Vagina (tissue), 2 donors: ENCODE results near the gene SYT12.

ENCODE experiments used
- POLR2A ChIP-seq, 2 donors: fragments of 450-650 bp; IDR thresholded peaks; one replicate each; pipeline ENCODE4 v1.6.1; 2017; ENCODE audit warnings: antibody characterized with exemption in 2 of 2, mild to moderate bottlenecking in 2 of 2, moderate library complexity in 2 of 2
- POLR2AphosphoS5 ChIP-seq, 2 donors: sonication (generic); formaldehyde crosslinking; IDR thresholded peaks; one replicate each; pipeline ENCODE4 v1.9.0; 2017; ENCODE audit warnings: antibody characterized with exemption in 2 of 2, mild to moderate bottlenecking in 2 of 2, low read depth in 1 of 2; ENCODE audit not compliant: insufficient read depth in 1 of 2
- TF ChIP-seq, protein P1 (sequence below), 3 experiments: fragments of 450-650 bp in 2 of 3; fragments of 200-600 bp in 1 of 3; sonication (generic) in 1 of 3; IDR thresholded peaks; one replicate each; pipeline ENCODE4 v1.5.1; 2017 to 2019; ENCODE audit warnings: antibody characterized with exemption in 3 of 3, mild to moderate bottlenecking in 2 of 3, moderate library complexity in 2 of 3

DNA sequence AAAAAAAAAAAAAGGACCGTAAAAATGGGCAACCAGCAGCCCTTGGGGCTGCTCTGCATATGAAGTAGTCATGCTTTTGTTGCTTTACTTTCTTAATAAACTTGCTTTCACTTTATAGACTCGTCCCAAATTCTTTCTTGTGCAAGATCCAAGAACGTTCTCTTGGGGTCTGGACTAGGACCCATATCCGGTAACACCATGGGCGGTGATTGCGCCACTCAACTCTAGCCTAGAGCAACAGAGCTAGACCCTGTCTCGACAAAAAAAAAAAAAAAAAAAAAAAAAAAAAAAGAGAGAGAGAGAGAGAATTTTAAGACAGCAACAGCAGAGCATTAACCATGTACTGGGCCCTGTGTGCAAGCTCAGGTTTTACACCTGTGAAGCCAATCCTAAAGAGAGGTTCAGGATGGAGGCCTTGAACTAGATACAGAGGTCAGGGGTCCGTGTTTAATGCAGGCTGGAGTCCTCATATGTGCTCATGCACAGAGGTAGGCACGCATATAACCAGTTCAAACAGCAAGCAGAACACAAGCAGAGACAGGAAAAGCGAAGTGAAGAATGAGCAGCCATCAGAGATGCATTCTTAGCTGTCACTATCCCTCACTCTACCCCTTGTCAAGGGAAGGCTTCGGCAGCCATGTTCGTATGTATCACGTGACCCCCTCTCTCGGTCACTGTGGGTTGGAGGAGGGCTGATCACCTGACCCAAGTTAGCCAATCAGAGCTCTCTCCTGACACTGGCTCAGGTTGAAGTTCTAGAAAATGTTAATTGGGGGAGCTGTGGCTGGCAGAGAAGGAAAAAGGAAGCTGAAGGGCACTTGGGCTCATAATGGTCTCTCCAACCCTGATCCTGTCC is 16.7 kb upstream of the SYT12 start:
- TF ChIP-seq, protein P1, sequence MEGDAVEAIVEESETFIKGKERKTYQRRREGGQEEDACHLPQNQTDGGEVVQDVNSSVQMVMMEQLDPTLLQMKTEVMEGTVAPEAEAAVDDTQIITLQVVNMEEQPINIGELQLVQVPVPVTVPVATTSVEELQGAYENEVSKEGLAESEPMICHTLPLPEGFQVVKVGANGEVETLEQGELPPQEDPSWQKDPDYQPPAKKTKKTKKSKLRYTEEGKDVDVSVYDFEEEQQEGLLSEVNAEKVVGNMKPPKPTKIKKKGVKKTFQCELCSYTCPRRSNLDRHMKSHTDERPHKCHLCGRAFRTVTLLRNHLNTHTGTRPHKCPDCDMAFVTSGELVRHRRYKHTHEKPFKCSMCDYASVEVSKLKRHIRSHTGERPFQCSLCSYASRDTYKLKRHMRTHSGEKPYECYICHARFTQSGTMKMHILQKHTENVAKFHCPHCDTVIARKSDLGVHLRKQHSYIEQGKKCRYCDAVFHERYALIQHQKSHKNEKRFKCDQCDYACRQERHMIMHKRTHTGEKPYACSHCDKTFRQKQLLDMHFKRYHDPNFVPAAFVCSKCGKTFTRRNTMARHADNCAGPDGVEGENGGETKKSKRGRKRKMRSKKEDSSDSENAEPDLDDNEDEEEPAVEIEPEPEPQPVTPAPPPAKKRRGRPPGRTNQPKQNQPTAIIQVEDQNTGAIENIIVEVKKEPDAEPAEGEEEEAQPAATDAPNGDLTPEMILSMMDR (IDR thresholded peaks at IDR 0.05): no peak
- TF ChIP-seq POLR2AphosphoS5 (IDR thresholded peaks at IDR 0.05; ENCODE audit: insufficient read depth in 1 of 2, low read depth in 1 of 2) (no peak), POLR2A (IDR thresholded peaks at IDR 0.05) (no peak)
